Measurements from ENCODE around the gene AMPD2.
"Not testable (repeated sequence)": the region's sequence is repeated elsewhere in the genome, so short reads cannot be mapped to it uniquely, and the experiment has no call there.

The AMPD2 gene

DNA sequence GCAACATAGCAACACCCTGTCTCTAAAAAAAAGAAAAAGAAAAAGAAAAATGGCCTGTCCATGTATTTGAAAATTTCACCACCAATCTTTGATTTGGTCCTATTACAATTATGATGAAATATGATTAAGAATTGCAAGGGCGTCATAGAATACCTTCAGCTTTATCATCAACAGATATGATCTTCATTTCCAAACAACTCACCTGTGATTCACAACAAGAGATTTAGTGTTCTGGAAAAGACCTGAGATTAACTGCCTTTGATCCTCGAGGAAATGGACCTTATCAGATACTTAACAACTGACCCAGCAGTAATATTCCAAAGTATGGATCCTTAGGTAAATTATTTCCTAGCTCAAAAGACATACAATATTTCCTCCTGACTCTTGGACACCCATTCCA lies 32.8 kb downstream of the AMPD2 start:
- DNase-seq (ENCODE audit: low read depth) = no peak

DNA sequence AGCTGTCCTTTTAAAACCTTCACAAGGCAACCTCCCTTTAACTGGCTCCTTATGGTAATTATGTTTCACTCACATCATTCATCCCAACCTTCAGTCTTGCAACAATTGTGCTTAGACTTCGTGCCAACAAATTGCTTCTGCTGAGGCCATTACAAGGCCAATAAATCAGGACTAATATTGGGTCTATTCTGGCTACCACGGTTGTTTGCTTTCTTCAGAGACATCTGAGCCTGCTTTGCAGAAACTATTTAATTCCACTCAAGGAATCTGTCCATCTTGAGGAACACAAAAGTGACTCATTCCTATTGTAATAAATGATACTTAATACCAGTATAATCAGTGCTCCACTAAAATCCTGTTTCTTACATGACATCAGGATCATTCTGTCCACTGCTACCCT lies 33.7 kb downstream of the AMPD2 start:
- no peak for DNase-seq (ENCODE audit: low read depth)

DNA sequence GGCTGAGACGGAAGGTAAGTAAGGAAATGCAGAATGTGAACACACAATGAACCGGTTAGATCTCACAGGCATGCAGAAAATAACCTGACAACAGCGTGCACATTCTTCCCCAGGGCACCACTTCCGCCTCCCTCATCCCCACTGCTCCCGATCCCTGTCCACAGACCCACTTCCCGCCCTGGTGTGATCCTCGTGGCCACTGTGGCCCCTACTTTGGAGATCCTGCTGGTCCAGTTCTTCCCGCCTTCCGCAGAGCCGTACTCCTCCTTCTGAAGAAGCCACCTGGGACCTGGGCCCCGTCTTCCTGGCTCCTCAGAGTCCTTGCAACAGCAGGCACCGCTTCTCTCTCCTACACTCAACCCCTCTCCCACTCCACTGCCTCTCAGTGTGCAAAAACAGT lies 34.9 kb downstream of the AMPD2 start:
- no peak for DNase-seq (ENCODE audit: low read depth)

DNA sequence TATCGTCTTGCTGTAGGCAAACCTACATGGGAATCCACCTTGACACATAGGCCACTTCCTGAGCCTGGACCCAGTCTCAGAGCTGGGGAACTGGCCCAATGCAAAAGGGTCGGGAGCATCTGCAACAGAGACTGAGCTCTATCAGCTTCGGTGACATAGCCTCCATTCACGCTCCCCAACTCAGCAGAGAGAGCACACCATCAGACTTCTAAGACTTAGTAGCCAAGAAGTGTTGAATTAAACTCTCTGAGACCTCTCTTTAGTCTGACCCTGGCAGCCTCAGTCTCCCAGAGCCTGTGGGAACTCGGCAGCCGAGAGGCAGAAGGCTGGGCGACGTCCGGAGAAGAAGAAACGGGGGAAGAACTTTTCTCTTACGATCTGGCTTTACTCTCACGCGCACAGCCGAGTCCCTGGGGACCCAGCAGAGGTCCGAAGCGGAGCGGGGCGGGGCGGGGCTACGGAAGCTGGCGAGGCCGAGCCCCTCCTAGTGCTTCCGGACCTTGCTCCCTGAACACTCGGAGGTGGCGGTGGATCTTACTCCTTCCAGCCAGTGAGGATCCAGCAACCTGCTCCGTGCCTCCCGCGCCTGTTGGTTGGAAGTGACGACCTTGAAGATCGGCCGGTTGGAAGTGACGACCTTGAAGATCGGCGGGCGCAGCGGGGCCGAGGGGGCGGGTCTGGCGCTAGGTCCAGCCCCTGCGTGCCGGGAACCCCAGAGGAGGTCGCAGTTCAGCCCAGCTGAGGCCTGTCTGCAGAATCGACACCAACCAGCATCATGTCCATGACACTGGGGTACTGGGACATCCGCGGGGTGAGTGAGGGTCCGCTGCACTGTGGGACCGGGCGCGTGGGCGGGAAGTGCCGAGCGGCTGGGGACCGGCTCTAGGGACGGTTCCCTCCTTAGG lies 36.2 kb downstream of the AMPD2 start, which contains the start of gene GSTM4:
GSTM4 (plus strand) TSS at position 485 of the 905 bp plus-strand sequence; CDS start at position 776, 291 bp downstream.
- peak; percentile 56 for DNase-seq (ENCODE audit: low read depth)

DNA sequence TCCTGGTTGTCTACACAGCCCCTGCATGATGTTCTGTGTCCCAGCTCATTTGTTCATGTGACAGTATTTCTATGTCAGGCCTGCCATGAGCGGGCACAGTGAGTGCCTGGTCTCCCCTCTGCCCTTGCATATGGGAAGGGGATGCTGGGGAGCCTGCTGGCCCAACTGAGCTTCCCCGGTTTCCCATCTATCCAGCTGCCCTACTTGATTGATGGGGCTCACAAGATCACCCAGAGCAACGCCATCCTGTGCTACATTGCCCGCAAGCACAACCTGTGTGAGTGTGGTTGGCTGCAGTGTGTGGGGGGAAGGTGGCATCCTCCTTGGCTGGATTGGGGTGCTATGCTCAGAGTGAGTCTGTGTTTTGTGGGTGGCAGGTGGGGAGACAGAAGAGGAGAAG lies 37.8 kb downstream of the AMPD2 start:
- DNase-seq (ENCODE audit: low read depth) = no peak

DNA sequence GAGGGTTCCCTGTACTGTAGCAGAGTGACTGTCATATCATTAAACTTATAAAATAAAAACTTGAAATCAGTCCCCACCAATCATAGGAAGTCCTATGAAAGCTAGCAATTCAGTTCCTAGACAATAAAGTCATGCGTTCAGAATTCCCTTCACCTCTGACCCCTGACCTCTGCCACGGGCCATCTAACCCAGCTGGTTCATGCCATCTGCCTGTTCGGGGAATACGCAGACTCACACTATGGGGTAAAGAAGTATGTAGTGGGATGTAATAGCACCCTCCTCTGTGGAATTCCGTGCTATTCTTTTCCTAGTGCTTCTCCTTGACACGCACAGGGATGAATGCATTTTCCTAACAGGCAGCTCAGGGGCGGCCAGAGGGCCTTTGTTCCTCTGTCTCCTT lies 38.3 kb downstream of the AMPD2 start:
- DNase-seq (ENCODE audit: low read depth) = no peak

DNA sequence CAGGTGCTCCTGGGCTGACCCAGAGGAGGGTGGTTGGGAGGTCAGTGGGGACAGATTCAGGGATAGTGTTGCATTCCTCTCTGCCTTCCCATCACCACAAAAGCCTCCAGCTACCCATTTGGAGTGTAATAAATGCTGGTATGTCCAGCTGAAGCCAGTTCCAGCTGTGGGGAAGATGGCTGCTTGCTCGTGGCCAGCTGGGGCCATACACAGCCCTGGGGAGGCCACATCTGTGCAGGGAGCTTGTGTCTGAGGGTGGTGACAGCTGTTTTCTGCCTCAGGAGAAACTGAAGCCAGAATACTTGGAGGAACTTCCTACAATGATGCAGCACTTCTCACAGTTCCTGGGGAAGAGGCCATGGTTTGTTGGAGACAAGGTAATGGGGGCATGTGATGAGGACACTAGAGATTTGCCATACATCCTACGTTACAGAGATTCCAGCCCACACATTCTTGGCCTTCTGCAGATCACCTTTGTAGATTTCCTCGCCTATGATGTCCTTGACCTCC lies 39.0 kb downstream of the AMPD2 start:
- DNase-seq (ENCODE audit: low read depth) = no peak

DNA sequence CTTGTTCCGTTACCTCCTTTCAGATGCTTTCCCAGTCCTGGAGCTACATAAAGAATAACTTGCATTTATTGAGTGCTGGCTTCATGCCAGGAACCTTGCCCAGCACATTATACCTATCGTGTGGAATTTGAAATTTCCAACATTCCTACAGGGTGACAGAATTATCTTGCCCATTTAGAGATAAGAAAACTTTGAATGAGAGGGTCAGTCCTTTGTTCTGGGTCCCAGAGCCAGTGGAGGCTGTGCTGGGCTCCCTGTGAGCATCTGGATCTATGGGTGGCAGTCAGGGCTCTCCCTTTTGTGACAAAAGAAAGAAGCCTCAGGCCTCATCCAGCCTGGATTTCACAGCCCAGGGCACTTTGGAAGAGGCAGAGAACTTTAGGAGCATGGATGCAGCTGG lies 39.5 kb downstream of the AMPD2 start:
- no peak for DNase-seq (ENCODE audit: low read depth)

DNA sequence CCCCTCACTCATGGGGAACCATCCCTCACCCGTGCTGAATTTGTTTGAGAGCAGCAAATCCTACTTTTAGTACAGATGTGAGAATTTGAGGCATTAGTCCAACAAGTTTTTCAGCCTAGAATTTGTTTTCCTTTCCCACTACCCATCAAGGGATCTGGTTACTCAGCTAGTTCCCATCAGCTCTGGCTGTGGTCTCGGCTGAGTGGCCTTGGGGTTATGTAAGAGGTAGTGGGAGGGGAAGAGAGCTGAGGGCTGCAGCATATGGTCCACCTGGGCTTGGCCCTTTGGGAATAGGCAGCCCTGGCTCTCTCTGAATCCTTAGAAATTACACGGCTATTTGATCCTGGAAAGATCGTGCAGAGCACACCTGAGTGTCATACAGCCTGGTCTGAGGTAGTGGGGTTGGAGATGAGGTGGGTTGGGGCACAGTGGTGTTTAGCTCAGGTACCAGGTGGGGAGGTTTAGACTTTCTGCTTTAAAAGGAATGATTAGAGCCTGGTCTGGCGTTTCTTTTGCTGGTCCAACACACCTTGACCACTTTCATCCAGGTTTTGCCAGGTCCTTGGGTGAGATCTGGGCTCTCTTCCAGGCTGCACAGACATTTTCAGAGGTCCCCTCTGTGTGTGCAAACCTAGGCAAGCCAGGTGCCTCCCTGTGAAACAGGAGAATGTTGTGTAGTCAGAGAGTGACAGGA lies 40.5 kb downstream of the AMPD2 start:
- no peak for DNase-seq (ENCODE audit: low read depth)

DNA sequence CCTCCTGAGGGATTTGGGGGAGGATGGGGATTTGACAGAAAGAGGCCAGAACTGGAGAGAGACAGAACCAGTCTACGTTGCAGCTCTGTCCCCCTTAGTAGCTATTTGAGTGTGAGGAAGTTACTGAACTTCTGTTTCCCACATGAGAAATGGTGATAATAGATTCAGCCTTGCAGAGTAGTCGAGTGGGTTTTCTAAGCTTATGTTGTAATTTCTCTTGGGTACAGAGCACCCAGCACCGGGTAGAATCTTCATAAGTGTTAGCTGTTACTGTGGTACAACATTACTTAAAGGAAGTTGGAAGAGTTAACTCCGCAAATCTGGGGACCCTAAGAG lies 41.0 kb downstream of the AMPD2 start:
- DNase-seq (ENCODE audit: low read depth) = not testable (repeated sequence)

DNA sequence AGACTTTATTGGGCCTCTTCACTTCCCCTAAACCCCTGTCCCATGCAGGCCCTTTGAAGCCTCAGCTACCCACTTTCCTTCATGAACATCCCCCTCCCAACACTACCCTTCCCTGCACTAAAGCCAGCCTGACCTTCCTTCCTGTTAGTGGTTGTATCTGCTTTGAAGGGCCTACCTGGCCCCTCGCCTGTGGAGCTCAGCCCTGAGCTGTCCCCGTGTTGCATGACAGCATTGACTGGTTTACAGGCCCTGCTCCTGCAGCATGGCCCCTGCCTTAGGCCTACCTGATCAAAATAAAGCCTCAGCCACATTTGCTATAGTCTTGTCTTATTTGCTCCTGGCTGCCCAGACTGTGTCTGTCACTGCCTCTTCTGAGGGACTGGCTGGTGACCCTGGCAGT lies 41.8 kb downstream of the AMPD2 start:
- DNase-seq (ENCODE audit: low read depth) = no peak

DNA sequence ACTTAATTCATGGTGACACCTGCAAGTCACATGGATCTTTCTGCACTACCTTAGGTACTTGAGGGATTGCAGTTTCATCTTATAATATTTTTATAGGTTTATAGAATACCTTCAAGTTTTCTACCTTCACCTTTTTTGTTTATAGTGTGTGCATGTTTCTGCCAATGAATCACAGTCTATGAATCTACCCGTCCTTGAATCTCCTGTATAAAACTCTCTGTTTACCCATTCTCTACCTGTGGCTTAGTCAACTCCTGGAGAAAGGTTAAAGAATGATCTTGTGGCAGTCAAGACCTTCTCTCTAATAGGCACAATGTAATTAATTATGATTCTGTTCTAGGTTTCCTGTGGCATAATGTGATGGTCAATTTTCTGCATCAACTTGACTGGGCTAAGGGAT lies 45.0 kb downstream of the AMPD2 start:
- no peak for DNase-seq (ENCODE audit: low read depth)

DNA sequence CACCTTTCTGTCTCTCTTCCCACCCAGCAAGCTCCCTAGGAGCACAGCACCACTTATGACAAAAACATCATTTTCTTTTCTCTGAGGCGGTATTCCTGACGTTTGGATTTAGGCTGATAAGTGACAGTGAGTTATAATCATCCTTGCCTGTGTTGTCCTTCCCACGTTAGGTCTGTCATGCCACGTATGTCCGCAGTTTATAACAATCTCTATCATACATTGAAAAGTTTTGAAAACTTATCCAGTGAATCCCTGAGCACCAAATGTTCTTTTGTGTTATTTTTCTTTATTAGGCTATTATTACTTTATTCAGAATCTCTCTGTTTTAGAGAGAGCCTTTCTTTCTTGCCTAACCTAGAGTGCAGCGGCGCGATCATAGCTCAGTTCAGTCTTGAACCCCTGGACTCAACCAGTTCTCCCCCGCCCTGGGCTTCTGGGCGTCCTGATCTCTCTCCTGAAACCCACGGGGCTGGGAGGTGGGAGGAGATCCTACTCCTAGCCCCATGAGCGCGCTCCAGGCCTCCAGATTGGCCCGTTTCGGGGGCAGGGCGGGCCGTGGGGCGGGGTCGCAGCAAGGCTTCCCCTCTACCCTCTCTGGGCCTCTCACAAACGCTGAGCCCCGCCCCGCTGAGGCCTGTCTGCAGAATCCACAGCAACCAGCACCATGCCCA lies 48.0 kb downstream of the AMPD2 start, which contains the start of gene GSTM2:
GSTM2 (plus strand) TSS at position 606 of the 671 bp plus-strand sequence; CDS start at position 665, 59 bp downstream.
- DNase-seq (ENCODE audit: low read depth) = peak; percentile 76

DNA sequence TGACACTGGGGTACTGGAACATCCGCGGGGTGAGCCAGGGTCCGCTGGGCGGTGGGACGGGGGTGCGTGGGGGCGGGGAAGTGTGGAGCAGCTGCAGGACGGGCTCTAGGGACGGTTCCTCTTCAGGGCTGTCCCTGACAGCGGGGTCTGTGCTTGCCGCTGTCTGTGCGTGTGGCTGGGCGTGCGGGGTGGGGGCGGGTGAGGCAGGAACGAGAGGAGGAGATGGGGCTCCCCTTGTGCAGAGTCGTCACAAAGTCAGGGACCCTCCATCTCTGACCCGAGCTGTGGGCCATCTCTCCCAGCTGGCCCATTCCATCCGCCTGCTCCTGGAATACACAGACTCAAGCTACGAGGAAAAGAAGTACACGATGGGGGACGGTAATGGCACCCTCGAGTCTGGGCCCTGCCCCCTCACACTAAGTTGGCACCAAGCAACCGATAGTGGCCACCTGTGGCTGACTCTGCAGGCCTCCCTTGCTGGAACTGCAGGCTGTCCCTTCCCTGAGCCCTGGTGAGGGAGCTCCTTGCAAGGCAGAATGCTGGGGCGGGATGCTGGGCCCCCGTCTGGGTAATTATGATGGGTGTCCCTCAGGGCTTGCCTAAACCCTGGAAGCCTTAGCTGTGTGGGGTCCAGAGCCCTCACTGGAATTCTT lies 48.6 kb downstream of the AMPD2 start:
- no peak for DNase-seq (ENCODE audit: low read depth)

DNA sequence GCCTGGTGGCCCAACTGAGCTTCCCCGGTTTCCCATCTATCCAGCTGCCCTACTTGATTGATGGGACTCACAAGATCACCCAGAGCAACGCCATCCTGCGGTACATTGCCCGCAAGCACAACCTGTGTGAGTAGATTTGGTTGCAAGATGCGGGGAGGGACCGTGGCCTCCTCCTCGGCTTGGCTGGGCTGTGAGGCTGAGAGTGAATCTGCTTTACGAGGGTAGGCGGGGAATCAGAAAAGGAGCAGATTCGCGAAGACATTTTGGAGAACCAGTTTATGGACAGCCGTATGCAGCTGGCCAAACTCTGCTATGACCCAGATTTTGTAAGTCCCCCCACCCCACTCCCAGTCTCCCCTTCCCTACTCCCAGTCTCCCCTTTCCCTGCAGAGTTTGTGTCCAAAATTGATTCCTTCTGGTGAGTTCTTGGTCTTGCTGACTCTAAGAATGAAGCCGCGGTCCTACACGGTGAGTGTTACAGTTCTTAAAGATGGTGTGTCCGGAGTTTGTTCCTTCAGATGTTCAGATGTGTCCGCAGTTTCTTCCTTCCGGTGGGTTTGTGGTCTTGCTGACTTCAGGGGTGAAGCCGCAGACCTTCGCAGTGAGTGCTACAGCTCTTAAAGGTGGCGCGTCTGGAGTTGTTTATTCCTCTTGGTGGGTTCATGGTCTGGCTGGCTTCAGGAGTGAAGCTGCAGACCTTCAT lies 49.8 kb downstream of the AMPD2 start:
- no peak for DNase-seq (ENCODE audit: low read depth)

DNA sequence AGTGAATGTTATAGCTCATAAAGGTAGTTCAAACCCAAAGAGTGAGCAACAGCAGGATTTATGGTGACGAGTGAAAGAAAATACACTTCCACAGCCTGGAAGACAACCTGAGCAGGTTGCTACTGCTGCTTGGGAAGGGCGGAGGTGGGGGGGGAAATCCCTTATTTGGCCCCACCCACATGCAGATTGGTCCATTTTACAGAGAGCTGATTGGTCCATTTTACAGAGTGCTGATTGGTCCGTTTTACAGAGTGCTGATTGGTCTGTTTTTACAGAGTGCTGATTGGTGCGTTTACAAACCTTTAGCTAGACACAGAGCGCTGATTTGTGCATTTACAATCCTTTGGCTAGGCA lies 50.3 kb downstream of the AMPD2 start:
- not testable (repeated sequence) for DNase-seq (ENCODE audit: low read depth)

DNA sequence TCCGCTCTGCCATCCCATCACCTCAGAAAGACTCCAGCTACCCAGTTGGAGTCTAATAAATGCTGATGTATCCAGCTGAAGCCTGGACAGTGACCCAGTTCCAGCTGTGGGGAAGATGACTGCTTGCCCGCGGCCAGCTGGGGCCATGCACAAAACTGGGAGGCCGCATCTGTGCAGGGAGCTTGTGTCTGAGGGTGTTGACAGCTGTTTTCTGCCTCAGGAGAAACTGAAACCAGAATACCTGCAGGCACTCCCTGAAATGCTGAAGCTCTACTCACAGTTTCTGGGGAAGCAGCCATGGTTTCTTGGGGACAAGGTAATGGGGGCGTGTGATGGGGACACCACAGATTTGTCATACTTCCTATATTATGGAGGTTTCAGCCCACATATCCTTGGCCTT lies 51.4 kb downstream of the AMPD2 start:
- DNase-seq (ENCODE audit: low read depth) = no peak

DNA sequence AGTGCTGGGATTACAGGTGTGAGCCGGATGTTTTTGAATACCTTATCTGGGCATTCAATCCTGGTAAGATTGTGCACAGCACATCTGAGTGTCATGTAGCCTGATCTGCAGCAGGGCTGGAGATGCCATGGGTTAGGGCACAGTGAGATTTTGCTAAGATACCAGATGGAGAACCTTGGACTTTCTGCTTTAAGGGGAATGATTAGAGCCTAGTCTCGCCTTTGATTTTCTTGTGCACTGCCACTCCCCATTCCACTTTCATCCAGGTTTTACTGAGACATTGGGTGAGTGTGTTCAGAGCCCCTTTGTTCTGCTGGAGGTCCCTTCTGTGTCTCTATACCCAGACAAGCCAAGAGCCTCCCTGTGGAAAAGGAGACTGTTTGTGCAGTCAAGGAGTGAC lies 54.2 kb downstream of the AMPD2 start:
- DNase-seq (ENCODE audit: low read depth) = not testable (repeated sequence)

DNA sequence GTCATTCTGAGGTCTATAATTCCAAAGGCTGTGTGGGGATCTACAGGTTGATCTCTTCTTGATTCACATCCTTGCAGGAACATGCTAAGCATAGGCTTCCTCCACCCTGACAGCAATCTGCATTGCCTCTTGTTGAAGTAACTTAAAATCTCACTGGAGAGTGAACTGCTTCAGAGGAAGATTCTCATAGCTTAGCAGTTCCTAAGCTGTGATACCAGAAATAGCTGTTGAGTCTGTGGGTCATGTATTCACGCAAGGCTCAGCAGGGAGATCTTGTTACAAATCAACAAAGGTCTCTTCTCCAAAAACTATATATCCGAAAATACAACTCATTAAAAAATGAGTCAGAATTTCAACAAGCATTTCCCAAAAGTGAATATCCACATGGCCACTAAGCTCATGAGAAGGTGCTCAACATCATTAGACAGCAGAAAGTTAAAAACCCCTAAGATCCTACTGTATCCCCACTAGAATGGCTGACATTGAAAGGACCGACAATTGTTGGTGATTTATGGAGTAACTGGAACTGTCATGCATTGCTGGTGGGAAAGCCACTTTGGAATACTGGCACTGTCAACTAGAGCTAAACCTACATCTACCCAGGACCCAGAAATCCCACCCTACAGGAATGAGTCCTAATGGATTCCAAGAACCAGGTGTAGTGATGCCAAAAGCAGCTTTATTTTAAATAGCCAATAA lies 57.2 kb downstream of the AMPD2 start:
- DNase-seq (ENCODE audit: low read depth) = not testable (repeated sequence)

DNA sequence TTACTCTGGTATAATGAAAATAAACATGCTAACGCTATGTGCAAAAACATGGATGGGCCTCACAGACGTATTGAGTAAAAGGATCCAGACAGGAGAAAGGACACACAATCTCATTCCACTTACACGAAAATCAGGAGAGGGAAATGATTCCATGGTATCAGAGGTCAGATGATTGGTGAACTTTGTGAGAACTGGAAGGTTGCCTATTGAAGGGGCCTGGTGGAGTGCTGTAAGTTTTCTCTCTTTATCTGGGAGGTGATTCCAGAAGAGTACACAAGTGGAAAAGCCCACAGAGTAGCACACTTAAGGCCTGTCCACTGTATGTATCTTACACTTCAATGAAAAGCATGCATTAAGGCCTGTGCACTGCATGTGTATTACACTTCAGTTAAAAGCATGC lies 57.8 kb downstream of the AMPD2 start:
- no peak for DNase-seq (ENCODE audit: low read depth)

DNA sequence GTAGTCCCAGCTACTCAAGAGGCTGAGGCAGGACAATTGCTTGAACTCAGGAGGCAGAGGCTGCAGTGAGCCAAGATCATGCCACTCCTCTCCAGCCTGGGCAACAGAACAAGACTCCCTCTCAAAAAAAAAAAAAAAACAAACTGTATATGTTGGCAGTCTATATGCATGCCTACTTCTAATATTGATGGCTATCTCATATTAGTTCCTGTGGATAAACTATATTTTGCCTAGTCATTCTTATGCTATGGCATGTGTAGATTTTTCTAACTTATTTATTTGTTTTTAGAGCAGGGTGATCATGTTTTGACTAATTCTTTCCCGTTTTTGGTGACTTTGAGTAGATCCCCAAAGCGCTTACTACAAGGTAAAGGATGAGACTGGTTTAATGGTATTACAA lies 59.0 kb downstream of the AMPD2 start:
- not testable (repeated sequence) for DNase-seq (ENCODE audit: low read depth)

All from activated T-helper 9 cell treated with anti-CD3 and anti-CD28 coated beads, Interleukin-2, amount 50 U/mL, for 16 hours (primary cell).